GM19099 (cell line): ENCODE data around the gene ZNF182.
"Not testable (repeated sequence)": the region's sequence is repeated elsewhere in the genome, so short reads cannot be mapped to it uniquely, and the experiment has no call there.

Source experiments
- POLR2A ChIP-seq: IDR thresholded peaks from 3 replicates; pipeline ENCODE4 v1.6.1; 2011; ENCODE audit warnings: low read depth; ENCODE audit not compliant: insufficient read length; ENCODE audit errors: extremely low read depth

Gene ZNF182

DNA sequence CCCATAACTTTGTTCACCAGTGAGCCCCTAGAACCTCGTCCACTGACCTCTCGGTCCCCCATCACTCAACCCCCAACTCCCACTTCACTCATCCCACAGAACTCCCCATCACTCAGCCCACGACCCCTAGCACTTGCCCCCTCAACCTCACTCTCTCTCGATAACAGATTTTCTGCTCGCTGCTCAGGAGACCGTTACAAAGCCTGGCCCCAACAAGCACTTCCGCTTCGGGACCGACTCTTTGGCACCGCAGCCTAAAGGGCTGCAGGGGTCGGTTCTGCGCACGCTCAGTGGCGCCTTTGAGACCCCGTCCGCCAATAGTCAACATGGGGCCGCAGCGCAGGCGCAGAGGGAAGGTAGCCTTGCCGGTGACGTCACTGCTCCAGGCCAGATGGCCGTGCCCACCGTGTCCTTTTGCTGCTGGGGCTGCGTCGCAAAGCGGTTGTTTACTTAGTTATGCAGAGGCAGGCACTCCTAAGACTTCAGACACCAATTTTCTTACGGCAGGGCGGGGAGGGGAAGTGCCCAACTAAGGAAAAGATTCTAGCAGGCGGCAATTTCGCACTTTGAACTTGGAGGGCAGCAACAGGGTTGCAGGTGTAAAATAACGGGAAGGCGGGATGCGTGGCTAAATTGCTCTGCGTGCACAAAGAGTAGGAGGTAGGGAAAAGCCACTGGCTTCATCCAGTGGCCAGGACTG, at the start of gene ZNF182:
Gene ZNF182, minus strand, starts transcription at position 232 of the 700 bp plus-strand sequence. CDS start 1,380 bp downstream, outside the sequence.
- TF ChIP-seq POLR2A, result peak; percentile 73

- no peak for TF ChIP-seq POLR2A
Observed at GRCh38 chrX:48046846-48047245, 43.1 kb upstream of the ZNF182 start.

DNA sequence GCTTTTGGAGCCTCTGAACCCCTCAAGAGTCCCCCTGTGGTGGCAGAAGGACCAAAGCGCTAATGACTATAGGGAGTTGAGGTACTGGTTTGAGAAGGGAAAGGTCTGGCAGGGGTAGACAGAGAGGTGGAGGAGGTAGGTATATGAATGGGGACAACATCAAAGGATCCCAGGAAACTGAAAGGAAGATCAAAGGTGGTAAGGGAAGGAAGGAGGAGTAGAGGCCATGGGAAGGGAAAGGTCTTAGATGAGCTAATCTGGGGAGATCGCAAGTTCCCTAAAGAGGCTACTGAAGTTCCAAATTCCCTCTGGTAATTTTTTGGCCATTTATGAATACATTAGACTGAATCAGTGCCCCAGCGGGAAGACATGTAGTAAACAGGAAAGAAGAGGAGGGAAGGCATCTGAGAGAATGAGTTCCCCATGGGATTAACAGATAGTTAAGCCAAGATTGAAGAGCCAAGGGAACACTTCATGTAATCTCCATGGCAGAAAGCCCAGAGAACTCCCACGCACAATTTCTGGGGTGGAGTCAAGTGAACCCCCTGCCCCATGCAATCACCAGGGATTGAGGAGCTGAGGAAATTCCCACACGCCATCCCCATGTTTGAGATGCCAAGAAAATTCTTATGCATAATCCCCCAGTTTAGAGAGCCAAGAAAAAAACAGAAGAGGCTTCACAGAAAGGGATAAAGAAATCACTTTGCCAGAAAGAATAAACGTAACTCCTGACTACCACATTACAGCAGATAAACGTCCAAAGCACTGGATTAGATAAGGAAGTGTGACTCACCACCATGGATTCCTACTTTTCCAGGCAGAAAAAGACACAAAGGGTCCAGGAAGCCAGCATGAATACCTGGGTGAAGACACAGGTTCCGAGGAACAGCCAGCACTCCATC, 41.9 kb upstream of the ZNF182 start:
- no peak for TF ChIP-seq POLR2A

- no peak for TF ChIP-seq POLR2A
Observed at GRCh38 chrX:48043056-48043455, 39.3 kb upstream of the ZNF182 start.

DNA sequence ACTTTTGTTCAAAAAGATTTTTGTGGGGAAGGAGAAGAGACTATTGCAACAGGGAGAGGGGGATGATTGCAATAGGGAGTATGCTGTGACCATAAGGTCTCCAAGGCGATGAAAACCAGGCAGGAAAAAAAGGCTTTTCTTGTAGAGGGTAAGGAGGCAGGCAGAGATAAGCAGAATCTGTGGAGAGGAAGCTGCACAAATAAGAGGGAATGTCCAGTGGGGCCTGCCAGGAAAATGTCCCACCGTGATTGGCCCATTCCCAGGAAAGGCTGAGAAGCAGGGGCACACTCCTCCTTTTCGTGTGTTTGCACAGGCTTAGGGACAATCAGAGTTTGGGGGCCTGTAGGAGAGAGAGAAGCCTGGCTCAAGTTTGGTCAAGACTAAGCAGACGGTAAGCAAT, 32.1 kb upstream of the ZNF182 start:
- TF ChIP-seq POLR2A, result no peak

- TF ChIP-seq POLR2A, result no peak
Observed at GRCh38 chrX:48030237-48030636, 26.4 kb upstream of the ZNF182 start.

GRCh38 chrX:48028091-48028490, 24.3 kb upstream of the ZNF182 start:
- TF ChIP-seq POLR2A, result no peak

GRCh38 chrX:48025561-48025960, 21.8 kb upstream of the ZNF182 start:
- TF ChIP-seq POLR2A, result no peak

DNA sequence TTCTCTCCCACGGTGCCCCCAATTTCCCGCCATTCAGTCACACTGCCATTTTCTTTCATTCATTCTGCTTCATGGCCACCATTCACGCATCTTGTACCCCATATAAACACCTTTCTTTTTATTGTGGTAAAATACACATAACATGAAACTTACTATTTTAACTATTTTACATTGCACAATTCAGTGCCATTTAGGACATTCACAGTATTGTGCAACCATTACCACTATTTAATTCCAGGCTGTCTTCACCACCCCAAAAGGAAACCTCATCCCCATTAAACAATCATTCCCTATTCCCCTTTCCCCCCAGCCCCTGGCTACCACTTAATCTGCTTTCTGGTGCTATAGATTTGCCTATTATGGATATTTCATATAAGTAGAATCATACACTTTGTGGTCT, 18.9 kb upstream of the ZNF182 start:
- TF ChIP-seq POLR2A, result no peak

DNA sequence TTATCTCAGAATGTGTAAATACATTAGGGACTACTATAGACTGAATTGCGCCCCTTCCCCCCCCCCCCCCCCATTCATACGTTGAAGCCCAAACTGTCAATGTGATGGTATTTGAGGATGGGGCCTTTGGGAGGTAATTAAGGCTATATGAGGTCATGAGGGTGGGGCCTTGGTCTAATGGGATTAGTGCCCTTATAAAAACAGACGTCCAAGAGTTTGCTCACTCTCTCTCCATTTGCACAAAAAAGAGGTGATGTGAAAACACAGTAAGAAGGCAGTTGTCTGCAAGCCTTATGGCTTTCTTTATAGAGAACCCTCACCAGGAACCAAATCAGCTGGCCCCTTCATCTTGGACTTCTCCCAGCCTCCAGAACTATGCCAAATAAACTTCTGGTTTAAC, 18.3 kb upstream of the ZNF182 start:
- TF ChIP-seq POLR2A, result no peak

GRCh38 chrX:48021026-48021900, 17.5 kb upstream of the ZNF182 start:
- TF ChIP-seq POLR2A, result no peak

- not testable (repeated sequence) for TF ChIP-seq POLR2A
Observed at GRCh38 chrX:48006688-48007087, 2.9 kb upstream of the ZNF182 start, which contains the start of gene SPACA5. Gene SPACA5 (plus strand): TSS chrX:48006988. CDS start chrX:48007803, 815 bp downstream.

- TF ChIP-seq POLR2A, result no peak
Observed at GRCh38 chrX:48003367-48003757, 427 bp downstream of the ZNF182 start.

GRCh38 chrX:48002929-48003328, 860 bp downstream of the ZNF182 start:
- no peak for TF ChIP-seq POLR2A

DNA sequence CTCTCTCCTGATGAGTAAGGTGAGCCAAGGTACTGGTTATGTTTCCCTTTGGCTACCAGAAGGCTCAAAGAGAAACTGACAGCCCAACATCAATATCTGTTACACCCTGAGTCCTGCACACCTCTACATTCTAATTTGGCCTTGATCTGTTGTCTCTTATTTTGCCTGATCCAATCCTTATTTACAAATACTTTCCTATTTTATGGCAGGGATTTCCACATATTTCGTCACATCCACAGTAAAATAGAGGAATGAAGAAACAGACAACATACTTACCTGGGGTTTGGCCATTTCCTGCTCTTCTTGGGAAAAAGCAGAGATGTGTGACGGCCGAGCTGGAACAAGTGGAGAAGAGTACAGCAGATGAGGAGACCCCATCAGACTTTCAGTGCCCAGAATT, 1.5 kb downstream of the ZNF182 start:
- TF ChIP-seq POLR2A, result no peak
